Eye (tissue), 1 donor: ENCODE results near the gene ZNF44.
A peak's percentile ranks its signal among the peaks of the same experiment; 100 is the strongest.

Experiments used
- DNase-seq: peaks from one replicate; pipeline ENCODE4 v3.0.0-alpha.2; 2015

Gene ZNF44

DNA sequence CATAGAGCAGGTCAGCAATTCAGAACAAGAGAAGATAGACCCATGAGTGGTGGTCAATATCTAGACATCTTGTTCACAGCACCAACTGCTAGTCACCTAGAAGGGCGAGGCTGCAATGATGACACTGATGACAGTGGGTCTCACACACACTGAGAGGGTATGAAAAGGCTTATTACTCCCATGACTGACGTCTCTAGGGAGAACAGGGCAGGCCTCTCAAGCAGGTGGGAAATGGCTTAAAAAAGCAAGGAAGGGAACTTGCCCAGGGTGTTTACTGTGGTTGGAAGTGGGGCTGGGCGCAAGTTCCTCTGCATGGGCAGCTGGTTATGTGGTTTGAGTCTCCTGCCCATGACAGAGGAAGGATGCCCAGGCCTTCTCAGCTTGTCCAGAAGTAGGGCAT, 33.8 kb downstream of the ZNF44 start:
- no peak for DNase-seq

DNA sequence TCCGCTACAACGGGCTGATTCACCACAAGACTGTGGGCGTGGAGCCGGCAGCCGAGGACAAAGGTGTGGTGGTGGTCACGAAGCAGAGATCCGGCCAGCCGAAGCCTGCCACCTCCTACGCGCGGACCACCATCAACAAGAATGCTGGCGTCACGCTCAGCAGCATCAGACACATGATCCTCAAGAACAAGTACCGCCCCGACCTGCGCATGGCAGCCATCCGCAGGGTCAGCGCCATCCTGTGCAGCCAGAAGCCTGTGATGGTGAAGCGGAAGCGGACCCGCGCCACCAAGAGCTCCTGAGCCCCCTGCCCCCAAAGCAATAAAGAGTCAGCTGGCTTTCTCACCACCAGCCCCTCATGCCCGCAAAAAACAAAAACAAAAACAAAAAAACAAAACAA, 34.4 kb downstream of the ZNF44 start:
- no peak for DNase-seq

DNA sequence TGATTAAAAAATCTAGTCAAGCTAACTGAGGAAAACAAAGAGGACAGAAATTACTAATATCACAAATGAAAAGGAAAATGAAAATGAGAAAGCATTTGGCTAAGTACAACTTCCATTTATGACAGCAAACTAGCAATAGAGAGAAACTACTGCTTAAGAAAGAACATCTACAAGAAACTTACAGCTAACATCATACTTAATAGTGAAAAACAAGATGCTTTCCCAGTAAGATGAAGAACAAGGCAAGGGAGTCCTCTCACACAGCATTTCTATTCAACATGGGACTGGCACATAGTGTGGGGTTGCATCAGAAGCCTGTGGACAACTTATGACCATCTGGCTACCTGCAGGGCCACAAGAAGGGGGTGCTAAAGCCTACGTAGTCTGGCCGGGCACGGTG, 39.3 kb downstream of the ZNF44 start:
- DNase-seq = no peak

DNA sequence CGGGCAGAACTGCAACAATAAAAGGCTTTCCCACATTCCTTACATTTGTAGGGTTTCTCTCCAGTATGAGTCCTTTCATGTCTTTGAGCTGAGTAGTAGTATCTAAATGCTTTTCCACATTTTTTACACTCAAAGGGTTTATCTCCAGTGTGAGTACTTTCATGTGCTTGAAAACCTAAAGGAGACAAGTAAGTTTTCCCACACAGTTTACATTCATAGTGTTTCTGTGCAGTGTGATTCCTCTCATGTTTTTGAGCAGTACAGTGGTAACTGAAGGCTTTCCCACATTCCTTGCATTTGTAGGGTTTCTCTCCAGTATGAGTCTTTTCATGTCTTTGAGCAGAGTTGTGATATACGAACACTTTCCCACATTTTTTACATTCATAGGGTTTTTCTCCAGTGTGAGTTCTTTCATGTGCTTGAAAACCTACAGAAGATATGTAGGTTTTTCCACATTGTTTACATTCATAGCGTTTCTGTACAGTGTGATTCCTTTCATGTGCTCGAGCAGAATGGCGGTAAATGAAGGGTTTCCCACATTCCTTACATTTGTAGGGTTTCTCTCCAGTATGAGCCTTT, 47.0 kb downstream of the ZNF44 start:
- DNase-seq = peak; percentile 3

DNA sequence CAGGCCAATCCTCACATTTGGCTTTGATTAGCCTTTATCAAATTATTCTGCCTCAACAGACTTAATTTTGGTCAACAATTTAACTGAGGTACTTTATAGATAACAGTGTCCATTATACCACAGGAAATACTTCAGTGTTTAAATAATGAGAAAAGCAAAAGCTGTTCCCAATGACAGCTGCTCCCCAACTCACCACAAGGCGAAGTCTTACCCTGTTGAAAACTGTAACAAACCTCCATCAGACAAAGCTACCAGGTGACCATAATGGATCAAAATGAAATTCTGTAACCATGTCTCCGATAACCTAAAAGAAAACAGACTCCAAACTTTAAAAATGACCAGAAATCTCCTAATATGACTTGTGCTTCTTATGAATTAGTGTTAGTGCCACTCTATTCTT, 50.3 kb downstream of the ZNF44 start:
- DNase-seq = peak; percentile 3

DNA sequence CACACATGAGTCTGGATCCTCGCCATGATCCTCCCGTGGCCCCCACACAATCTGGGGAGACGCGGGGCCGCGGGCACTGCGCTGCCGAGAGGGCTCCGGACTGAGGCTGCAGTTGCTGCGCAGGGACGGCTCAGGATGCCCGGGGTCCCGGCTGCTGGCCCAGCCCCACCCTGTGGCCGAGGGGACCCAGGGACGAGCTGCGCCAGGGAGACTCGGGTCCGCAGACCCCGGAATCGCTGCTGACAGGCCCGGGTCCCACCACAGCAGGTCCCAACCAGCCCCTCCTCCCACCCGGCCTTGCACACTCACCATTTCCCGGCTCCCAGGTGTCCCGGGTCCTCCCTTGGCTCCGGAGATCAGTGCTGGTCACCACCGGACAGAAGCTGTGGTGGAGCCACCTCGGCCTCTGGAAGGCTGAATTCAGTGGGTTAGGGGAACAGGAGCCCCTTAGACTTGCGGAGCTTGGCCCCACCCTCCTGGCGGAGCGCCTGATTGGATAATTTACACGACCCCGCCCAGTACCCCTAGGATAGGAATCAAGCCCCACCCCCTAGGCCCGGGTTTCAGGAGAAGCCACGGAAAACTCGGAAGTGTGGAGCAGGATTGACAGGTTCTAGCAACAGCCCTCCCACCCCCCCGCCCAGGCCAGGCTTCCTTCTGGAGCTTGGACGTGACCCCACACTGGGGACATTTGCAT, 57.4 kb downstream of the ZNF44 start:
- DNase-seq = no peak

DNA sequence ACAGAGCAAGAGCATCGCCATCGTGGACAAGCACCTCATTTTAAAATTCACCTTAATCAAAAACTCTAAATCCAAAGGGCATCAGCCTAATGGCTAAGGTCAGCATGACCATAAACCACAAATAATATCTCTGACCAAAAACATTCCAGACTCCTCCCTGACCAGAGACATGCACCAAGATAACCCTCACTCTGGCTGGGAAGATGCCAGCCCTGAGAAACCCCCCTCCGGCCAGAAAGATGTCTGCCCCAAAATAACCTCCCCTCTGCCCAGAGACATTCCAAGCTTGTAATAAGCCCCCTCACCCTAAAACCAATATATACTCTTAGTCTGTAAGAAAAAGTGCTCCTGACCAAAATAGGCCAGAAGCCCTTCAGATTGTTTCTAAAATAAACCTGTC, 61.7 kb downstream of the ZNF44 start:
- DNase-seq = no peak

DNA sequence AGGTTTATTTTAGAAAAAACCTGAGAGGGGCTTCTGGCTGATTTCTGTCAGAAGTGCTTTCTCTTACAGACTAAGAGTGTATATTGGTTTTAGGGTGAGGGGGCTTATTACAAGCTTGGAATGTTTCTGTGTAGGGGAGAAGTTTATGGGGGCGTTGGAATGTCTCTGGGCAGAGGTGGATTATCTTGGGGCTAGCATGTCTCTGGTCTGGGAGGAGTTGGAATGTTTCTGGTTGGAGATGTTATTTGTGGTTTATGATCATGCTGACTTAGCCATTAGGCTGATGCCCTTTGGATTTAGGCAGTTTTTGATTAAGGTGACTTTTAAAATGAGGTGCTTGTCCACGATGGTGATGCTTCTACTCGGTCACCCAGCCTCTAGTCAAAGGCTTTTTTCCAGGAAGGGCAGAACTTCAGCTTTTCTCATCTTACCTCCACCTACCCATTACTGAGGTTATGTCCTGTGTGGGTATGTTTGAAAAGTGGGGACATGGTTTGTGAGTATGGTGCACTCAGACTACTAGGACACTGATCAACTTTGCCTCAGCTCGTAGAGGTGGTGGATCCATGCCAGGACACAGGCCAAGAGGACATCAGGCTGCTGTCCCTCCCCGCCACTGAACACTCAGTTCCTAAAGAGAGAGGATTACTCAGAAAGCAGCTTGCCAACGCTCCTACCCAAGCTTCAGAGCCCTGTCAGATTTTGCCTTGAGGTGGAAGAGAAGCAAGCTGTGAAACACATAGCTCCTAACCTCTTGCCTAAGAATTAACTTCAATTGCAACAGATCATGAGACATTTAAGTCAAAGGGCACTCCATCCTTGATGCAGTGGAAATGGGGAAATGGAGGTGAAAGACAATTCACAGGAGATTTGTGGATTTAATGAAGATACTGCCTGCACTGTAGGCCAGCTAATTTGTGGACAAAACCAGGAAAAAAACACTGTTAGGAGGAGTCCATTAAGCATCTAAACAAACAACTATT, 63.6 kb downstream of the ZNF44 start:
- DNase-seq = no peak

DNA sequence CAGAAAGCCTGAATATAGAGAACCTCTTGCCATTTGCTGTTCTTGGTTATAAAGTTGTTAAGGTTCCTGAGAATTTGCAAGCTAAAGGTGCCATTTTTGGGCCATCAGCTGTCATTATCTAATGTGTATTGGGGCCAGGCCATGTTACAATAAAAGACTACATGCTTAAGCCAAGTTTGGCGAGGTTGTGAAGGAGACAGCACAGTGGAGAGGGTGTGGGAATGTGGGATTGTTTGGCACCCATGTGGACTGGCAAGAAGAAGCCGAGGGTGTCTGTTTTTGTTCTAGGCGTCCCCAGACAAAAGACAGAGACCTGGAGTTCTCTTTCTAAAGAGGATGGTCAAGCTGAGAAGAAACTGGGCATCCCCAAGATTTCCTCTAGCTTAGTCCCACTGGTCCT, 64.7 kb downstream of the ZNF44 start:
- no peak for DNase-seq

DNA sequence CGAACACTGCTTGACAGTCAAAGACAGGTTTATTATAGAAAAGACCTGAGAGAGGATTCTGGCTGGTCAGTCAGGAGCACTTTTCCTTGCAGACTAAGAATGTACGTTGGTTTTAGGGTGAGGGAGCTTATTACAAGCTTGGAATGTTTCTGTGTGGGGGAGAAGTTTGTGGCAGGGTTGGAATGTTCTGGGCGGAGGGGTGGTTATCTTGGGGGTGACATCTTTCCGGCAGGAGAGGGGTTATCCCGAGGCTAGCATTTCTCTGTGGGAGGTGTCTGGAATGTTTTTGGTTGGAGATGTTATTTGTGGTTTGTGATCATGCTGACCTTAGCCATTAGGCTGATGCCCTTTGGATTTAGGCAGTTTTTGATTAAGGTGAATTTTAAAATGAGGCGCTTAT, 70.0 kb downstream of the ZNF44 start:
- no peak for DNase-seq

DNA sequence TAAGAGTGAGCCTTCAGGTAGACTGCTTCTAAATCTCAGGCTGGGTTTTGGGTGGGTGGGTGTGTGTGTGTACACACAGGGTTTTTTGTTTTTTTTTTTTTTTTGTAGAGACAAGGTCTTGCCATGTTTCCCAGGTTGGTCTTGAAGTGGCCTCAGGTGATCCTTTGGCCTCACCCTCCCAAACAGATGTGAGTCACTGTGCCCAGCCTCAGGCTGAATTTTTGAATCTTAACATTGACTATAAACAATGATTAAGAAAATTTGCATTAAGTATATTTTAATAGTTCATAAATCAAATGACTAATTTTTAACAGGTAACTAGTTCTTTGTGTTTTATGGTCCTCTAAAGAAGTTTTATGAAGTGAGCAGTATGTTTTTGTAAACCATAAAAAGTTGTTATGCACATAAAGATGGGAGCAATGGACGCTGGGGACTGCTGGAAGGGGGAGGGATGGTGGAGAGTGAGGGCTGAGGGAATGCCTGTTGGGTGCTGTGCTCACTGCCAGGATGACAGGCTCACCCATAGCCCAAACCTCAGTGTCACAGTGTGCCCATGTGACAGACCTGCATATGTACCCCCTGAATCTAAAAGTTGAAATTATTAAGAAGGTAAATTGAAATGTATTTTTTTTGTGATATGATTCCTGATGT, 71.6 kb downstream of the ZNF44 start:
- no peak for DNase-seq
